Duodenal mucosa (tissue), 2 donors: ENCODE data around the gene MICAL3.
"Not testable (repeated sequence)": the region's sequence is repeated elsewhere in the genome, so short reads cannot be mapped to it uniquely, and the experiment has no call there.

Source experiments
- H3K27ac ChIP-seq: one replicate; pipeline ENCODE4 v1.7.0; 2013; ENCODE audit warnings: low read depth, low read length
- H3K27me3 ChIP-seq, 2 donors: one replicate each; pipeline ENCODE4 v1.7.0; 2013; ENCODE audit warnings: low read length in 2 of 2, control low read depth in 1 of 2; ENCODE audit not compliant: insufficient read depth in 2 of 2, control insufficient read depth in 1 of 2
- H3K36me3 ChIP-seq, 2 donors: one replicate each; pipeline ENCODE4 v1.7.0; 2013; ENCODE audit warnings: low read length in 2 of 2, control low read depth in 1 of 2; ENCODE audit not compliant: insufficient read depth in 2 of 2, control insufficient read depth in 1 of 2
- H3K4me1 ChIP-seq, 2 donors: one replicate each; pipeline ENCODE4 v1.7.0; 2013; ENCODE audit warnings: low read length in 2 of 2, control low read depth in 1 of 2; ENCODE audit not compliant: insufficient read depth in 2 of 2, control insufficient read depth in 1 of 2
- H3K4me3 ChIP-seq, 2 donors: one replicate each; pipeline ENCODE4 v1.7.0; 2013; ENCODE audit warnings: low read length in 2 of 2, low read depth in 1 of 2
- H3K9ac ChIP-seq, 2 donors: one replicate each; pipeline ENCODE4 v1.7.0; 2013; ENCODE audit warnings: low read length in 2 of 2, low read depth in 1 of 2
- H3K9me3 ChIP-seq, 2 donors: one replicate each; pipeline ENCODE4 v1.7.0; 2013; ENCODE audit warnings: low read length in 2 of 2, control low read depth in 1 of 2; ENCODE audit not compliant: control insufficient read depth in 1 of 2

MICAL3 gene

DNA sequence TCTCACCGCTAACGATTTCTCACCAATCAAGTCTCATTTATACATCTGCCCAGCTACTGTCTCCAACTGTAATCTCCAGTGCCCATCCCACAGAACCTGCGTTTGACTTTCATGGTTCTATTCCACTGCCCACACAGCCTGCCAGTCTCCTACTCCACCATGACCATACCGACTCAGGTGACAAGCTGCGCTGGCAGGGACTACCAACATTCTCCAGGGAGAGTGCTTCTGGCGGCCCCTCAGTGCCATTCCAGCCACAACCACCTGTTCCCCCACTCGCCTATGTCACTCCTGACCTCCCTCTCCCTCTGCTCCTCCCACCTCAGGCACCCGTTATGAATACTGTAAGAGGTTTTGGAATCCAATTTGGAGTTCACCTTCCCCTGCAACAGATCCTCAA, 141.6 kb downstream of the MICAL3 start:
- no peak overlapping the region for H3K9ac ChIP-seq
- H3K27me3 ChIP-seq: no peaks in the 10 kb centered on the region
- peaks cover 0 to 5% of the 10 kb centered on the region in 2 donors for H3K4me1 ChIP-seq
- peaks cover 17 to 84% of the 10 kb centered on the region in 2 donors for H3K36me3 ChIP-seq
- H3K4me3 ChIP-seq: no peak overlapping the region
- no peak overlapping the region for H3K27ac ChIP-seq
- H3K9me3 ChIP-seq: no peaks in the 10 kb centered on the region

DNA sequence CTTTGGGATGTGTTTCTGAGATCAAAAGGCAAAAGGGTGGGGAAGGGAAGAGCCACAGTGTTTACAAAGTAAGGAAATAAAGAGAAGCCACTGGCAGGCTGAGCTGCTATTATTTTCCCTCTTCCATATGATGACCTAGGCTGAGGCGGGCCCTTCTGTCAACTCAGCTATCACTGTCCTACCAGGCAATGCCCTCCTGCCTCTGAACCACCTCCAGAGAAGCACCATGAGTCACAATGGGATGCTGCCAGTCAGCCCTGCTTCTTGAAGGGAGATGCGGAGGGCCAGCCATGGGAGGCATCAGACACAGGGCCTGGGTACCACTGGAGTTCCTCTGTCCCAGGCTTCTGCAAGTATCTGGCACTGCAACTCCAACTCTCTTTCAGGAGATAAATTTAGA, 142.2 kb downstream of the MICAL3 start:
- Histone ChIP-seq H3K4me1 (peaks cover 0 to 5% of the 10 kb centered on the region in 2 donors), H3K4me3 (no peak overlapping the region), H3K9me3 (no peaks in the 10 kb centered on the region), H3K9ac (no peak overlapping the region), H3K27ac (no peak overlapping the region), H3K36me3 (peaks cover 11 to 78% of the 10 kb centered on the region in 2 donors), H3K27me3 (no peaks in the 10 kb centered on the region)

DNA sequence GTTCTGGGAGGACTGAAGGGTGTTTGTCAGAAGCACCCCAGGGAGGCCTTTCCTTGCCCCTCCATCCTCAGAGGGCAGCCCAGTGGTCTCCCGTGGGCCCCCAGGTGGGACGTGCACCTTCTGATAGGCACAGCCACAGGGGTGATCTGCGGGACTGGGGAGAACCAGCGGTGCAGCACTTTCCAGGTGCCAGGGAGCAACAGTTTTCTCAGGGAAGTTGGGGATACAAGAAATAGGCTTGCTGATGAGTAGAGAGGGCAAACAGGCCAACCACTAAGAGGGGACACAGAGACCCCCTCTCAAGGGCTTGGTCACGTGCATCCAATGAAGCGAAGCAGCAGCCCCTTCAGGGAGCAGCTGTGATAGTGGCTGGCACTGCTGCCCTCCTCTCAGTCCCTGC, 143.0 kb downstream of the MICAL3 start:
- Histone ChIP-seq H3K27ac (no peak overlapping the region), H3K27me3 (no peaks in the 10 kb centered on the region), H3K4me1 (peaks cover 0 to 5% of the 10 kb centered on the region in 2 donors), H3K9me3 (no peaks in the 10 kb centered on the region), H3K4me3 (no peak overlapping the region), H3K9ac (no peak overlapping the region), H3K36me3 (peaks cover 10 to 77% of the 10 kb centered on the region in 2 donors)

DNA sequence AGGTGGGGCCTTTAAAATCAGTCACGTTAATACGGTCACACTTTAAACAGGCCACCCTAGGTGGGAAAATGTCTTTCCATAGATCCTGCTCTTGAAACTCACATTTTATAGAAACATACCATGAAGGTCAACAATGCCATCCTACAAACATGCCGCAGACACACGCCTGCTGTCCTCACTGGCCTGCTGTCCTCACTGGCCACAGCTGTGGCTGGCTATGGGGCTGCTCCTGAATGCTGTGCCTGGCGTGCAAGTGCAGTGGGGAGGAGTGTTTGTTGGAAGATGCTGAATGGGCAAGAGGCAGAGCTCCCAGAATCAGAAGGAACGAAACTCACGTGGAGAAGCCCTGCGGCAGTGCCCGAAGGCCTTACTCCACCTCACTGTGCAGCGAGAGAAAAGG, 143.9 kb downstream of the MICAL3 start:
- no peak overlapping the region for H3K9ac ChIP-seq
- H3K4me3 ChIP-seq: no peak overlapping the region
- no peaks in the 10 kb centered on the region for H3K27me3 ChIP-seq
- peaks cover 3 to 78% of the 10 kb centered on the region in 2 donors for H3K36me3 ChIP-seq
- H3K4me1 ChIP-seq: peaks cover 0 to 5% of the 10 kb centered on the region in 2 donors
- H3K9me3 ChIP-seq: no peaks in the 10 kb centered on the region
- H3K27ac ChIP-seq: no peak overlapping the region

DNA sequence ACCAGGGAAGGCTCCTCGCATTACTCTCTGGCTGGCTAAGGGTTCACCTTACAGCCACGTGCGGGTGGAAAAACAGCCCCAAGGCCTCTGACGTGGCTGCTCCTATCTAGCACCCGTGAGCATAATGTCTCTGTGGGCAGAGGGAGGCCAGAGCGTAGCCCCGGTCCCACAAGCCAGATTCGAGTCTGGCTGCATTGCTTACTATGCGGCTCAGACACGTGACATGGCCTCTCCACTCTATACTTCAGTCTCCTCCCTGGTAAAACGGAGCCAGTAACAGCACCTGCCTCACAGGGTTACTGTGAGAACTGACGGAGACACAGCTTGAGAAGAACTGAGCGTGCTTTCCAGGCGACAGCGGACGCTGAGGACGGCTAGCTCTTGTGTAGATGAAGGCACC, 144.3 kb downstream of the MICAL3 start:
- peaks cover 0 to 5% of the 10 kb centered on the region in 2 donors for H3K4me1 ChIP-seq
- H3K9me3 ChIP-seq: no peaks in the 10 kb centered on the region
- no peak overlapping the region for H3K4me3 ChIP-seq
- no peaks in the 10 kb centered on the region for H3K27me3 ChIP-seq
- no peak overlapping the region for H3K9ac ChIP-seq
- no peak overlapping the region for H3K27ac ChIP-seq
- H3K36me3 ChIP-seq: peaks cover 2 to 79% of the 10 kb centered on the region in 2 donors

DNA sequence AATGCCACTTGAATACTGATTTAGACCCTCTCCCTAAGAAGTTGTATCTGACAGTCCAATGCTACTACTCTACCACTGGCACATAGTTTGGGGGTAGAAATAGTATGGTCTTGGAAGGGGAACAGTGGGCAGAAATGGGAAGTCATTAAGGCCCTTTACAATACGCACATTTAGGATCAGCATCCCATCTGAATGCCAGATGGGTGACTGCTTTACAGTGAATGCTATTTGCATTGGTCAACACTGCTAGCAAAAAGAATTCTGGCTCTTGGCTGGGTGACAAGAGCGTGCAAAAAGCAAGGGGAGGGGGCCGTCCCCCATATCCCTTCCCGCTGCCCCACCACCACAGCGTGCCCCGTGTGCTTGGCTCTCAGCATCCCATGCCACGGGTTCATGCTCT, 145.4 kb downstream of the MICAL3 start:
- no peaks in the 10 kb centered on the region for H3K27me3 ChIP-seq
- no peak overlapping the region for H3K27ac ChIP-seq
- peaks cover 5 to 78% of the 10 kb centered on the region in 2 donors for H3K36me3 ChIP-seq
- no peak overlapping the region for H3K9ac ChIP-seq
- no peak overlapping the region for H3K4me3 ChIP-seq
- no peaks in the 10 kb centered on the region for H3K9me3 ChIP-seq
- peaks cover 0 to 1% of the 10 kb centered on the region in 2 donors for H3K4me1 ChIP-seq

DNA sequence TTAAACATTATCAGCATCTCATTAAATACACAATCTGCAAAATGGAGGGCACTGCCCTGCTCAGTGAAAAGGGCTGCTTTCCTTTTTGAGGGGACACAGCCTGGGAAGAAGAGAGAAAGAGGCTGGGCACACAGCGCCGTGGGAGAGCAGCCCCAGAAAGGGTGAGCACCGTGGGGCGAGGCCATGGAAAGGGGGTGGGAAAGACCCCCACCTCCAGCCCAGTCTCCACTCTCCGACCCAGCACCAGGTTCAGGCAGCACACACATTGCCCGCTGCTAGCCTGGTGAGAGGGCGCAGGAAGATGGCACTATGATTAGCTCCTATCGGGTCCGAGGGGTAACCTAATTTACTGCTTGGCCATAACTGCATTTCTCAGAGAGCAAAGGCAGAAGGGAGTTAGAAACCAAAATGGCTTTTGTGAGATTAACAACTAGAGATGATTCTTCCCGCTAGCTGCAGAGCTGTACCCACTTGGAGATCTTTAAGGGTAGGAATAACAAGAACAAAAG, 146.1 kb downstream of the MICAL3 start:
- Histone ChIP-seq H3K4me1 (no peaks in the 10 kb centered on the region), H3K27me3 (no peaks in the 10 kb centered on the region), H3K27ac (no peak overlapping the region), H3K4me3 (no peak overlapping the region), H3K9me3 (no peaks in the 10 kb centered on the region), H3K9ac (no peak overlapping the region), H3K36me3 (peaks cover 5 to 79% of the 10 kb centered on the region in 2 donors)

DNA sequence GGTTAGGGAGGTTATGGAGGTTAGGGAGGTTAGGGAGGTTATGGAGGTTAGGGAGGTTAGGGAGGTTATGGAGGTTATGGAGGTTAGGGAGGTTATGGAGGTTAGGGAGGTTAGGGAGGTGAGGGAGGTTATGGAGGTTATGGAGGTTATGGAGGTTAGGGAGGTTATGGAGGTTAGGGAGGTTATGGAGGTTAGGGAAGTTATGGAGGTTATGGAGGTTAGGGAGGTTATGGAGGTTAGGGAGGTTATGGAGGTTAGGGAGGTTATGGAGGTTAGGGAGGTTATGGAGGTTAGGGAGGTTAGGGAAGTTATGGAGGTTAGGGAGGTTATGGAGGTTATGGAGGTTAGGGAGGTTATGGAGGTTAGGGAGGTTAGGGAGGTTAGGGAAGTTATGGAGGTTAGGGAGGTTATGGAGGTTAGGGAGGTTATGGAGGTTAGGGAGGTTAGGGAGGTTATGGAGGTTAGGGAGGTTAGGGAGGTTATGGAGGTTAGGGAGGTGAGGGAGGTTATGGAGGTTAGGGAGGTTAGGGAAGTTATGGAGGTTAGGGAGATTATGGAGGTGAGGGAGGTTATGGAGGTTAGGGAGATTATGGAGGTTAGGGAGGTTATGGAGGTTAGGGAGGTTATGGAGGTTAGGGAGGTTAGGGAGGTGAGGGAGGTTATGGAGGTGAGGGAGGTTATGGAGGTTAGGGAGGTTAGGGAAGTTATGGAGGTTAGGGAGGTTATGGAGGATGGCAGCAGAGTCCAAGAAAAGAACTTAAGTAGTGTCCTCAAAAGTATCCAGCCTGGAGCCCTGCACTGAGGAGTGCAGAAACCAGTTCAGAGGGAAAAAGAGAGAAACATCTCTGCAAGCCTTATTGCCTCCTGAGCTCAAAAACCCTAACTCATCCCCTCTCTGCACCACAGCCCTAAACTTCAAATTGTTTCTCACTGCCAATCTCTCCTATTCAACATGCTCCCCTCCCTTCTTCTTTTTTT, 147.2 kb downstream of the MICAL3 start:
- not testable (repeated sequence) for H3K4me1 ChIP-seq, H3K27me3 ChIP-seq, H3K27ac ChIP-seq, H3K9ac ChIP-seq, H3K4me3 ChIP-seq, H3K9me3 ChIP-seq
- peaks cover 5 to 78% of the 10 kb centered on the region in 2 donors for H3K36me3 ChIP-seq

DNA sequence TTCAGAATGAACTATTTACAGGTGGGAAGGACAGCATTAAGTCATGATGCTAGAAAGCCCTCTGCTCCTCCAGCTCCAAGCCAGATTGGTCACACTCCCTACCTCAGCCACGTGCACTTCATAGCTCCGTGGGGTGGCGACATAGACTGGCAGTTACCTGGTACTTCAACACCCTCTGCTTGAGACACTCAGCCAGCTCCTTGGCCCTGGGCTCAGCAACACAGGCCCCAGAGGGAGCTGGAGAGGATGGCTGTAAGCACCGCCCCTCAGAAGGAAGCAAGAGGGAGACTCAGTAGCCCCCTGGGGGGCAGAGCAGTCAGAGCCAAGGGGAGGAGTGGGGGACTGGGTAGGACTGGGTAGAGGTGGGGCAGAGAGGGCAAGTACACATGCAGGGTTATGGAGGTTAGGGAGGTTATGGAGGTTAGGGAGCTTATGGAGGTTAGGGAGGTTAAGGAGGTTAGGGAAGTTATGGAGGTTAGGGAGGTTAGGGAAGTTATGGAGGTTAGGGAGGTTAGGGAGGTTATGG, 148.0 kb downstream of the MICAL3 start:
- H3K27me3 ChIP-seq: no peaks in the 10 kb centered on the region
- peaks cover 11 to 16% of the 10 kb centered on the region in 2 donors for H3K4me1 ChIP-seq
- no peak overlapping the region for H3K9ac ChIP-seq
- no peak overlapping the region for H3K27ac ChIP-seq
- no peak overlapping the region for H3K4me3 ChIP-seq
- H3K9me3 ChIP-seq: no peaks in the 10 kb centered on the region
- H3K36me3 ChIP-seq: peaks cover 5 to 78% of the 10 kb centered on the region in 2 donors

DNA sequence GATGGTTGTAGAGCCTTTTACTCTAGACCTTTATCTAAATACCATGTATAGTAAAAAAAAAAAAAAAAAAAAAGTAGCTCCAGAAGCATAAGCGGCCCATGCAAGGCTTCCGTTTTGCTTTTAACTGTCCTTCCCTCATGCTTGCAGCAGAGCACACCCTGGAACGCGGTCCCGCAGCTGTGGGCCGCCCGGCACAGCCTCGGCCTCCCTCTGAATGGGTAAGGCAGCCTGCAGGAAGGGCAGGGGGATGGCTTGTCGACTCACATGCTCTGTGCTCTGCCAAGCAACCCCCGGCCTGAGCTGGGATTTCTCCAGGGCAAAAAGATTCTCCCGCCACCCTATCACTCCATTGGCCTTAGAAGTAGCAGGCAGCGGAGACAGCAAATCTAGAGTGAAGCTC, 148.7 kb downstream of the MICAL3 start:
- no peaks in the 10 kb centered on the region for H3K9me3 ChIP-seq
- peaks cover 5 to 71% of the 10 kb centered on the region in 2 donors for H3K36me3 ChIP-seq
- H3K27me3 ChIP-seq: no peaks in the 10 kb centered on the region
- H3K27ac ChIP-seq: no peak overlapping the region
- no peak overlapping the region for H3K9ac ChIP-seq
- H3K4me3 ChIP-seq: no peak overlapping the region
- H3K4me1 ChIP-seq: peaks cover 19 to 24% of the 10 kb centered on the region in 2 donors
